Subcutaneous abdominal adipose tissue (tissue), 5 donors: ENCODE results near the gene ATP13A3.

Experiments used
- H3K27ac ChIP-seq: one replicate; pipeline ENCODE4 v1.7.0; 2013; ENCODE audit warnings: low read depth, mild to moderate bottlenecking, inconsistent platforms, low read length, moderate library complexity
- H3K27me3 ChIP-seq, 5 donors: one replicate each; pipeline ENCODE4 v1.7.0; 2013; ENCODE audit warnings: low read length in 5 of 5, inconsistent platforms in 1 of 5; ENCODE audit not compliant: control insufficient read depth in 5 of 5, insufficient read depth in 4 of 5
- H3K36me3 ChIP-seq, 5 donors: one replicate each; pipeline ENCODE4 v1.7.0; 2013; ENCODE audit warnings: low read length in 5 of 5; ENCODE audit not compliant: control insufficient read depth in 5 of 5, insufficient read depth in 5 of 5
- H3K4me1 ChIP-seq, 5 donors: one replicate each; pipeline ENCODE4 v1.7.0; 2013; ENCODE audit warnings: low read length in 5 of 5, mild to moderate bottlenecking in 3 of 5, moderate library complexity in 1 of 5; ENCODE audit not compliant: control insufficient read depth in 5 of 5, insufficient read depth in 5 of 5
- H3K4me3 ChIP-seq, 5 donors: one replicate each; pipeline ENCODE4 v1.7.0; 2013; ENCODE audit warnings: low read length in 5 of 5, low read depth in 1 of 5
- H3K9ac ChIP-seq, 5 donors: one replicate each; pipeline ENCODE4 v1.7.0; 2013; ENCODE audit warnings: low read length in 5 of 5, mild to moderate bottlenecking in 4 of 5, moderate library complexity in 3 of 5
- H3K9me3 ChIP-seq, 5 donors: one replicate each; pipeline ENCODE4 v1.7.0; 2013; ENCODE audit warnings: low read length in 5 of 5; ENCODE audit not compliant: control insufficient read depth in 5 of 5
- donor health status: healthy.
- donor health status: healthy.
- donor health status: healthy.
- donor health status: healthy.
- donor health status: healthy.

Gene ATP13A3

DNA sequence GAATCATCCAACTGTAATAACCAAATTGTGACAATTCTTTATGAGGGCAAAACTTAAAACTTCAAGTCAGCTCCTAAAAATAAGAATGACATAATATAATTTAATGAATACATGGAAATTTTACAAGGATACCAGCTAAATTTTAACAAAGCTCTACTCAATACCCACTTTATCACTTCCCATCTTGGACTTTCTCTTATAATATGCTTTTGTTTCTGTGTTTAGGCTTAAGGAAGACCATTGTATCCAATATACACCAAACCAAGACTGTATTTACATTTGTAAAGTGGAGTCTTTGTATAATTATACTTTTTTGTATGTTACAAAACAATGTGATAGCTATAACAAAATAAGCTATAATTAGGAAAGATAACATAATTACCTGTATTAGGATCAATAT lies 16.8 kb downstream of the ATP13A3 start:
- Histone ChIP-seq H3K9me3 (no peaks in the 10 kb centered on the region), H3K36me3 (peaks cover 0 to 2% (median 0%) of the 10 kb centered on the region in 5 donors), H3K27ac (peak overlapping the region; percentile 38), H3K9ac (peak overlapping the region in 2 of 5 donors; percentile 13 to 35), H3K4me1 (peaks cover 0 to 27% (median 22%) of the 10 kb centered on the region in 5 donors), H3K4me3 (no peak overlapping the region), H3K27me3 (no peaks in the 10 kb centered on the region)

DNA sequence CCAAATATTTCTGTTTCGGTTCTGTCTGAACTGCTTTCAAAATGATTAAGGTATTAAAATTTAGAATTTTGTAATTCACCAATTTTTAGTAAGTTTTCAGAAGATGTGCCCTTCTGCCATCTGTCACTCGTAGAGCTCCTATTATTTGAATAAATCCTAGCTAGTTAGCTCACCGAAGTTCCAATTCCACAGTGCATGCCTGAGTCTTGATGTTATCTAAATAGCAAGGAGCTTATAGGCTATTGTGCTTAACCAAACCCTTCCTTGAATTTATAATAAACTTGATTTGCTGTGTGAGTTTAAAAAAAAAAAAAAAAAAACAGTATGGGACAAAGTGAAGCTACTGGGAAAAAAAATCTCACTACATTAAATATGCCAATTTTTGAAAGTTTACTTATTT lies 18.7 kb downstream of the ATP13A3 start:
- H3K9me3 ChIP-seq = no peaks in the 10 kb centered on the region
- no peaks in the 10 kb centered on the region for H3K27me3 ChIP-seq
- peaks cover 0 to 2% (median 0%) of the 10 kb centered on the region in 5 donors for H3K36me3 ChIP-seq
- no peak overlapping the region for H3K27ac ChIP-seq
- H3K4me1 ChIP-seq = peaks cover 0 to 31% (median 22%) of the 10 kb centered on the region in 5 donors
- no peak overlapping the region for H3K4me3 ChIP-seq
- peak overlapping the region in 1 of 5 donors; percentile 24 for H3K9ac ChIP-seq

DNA sequence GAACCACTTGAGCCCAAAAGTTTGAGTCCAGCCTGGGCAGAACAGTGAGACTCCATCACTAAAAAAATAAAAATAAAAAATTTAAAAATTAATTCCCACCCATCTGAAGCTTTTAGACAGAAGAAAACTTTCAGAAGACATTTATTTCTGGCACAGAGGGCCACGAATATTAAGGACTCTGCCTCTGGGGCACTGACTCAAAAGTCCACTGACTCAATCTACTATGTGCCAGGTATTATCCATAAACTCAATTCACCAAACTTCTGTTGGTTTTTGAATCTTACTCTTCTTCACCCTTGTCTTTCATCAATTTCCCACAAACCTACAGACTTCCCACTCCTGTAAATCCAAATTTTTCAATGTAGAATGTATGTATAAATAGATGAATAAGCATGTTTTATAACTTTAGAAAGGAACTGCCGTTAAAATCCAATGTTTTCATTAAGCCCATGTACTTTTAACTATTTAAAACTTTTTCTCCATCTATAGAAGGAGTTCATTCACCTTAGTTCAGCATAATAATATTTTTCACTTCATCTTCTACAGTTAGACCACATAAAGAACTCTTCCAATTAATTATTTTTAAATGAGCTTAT lies 19.9 kb downstream of the ATP13A3 start:
- peaks cover 0 to 2% (median 0%) of the 10 kb centered on the region in 5 donors for H3K36me3 ChIP-seq
- H3K4me1 ChIP-seq = peaks cover 0 to 26% (median 15%) of the 10 kb centered on the region in 5 donors
- no peak overlapping the region for H3K9ac ChIP-seq
- no peak overlapping the region for H3K27ac ChIP-seq
- H3K9me3 ChIP-seq = no peaks in the 10 kb centered on the region
- no peaks in the 10 kb centered on the region for H3K27me3 ChIP-seq
- no peak overlapping the region for H3K4me3 ChIP-seq

DNA sequence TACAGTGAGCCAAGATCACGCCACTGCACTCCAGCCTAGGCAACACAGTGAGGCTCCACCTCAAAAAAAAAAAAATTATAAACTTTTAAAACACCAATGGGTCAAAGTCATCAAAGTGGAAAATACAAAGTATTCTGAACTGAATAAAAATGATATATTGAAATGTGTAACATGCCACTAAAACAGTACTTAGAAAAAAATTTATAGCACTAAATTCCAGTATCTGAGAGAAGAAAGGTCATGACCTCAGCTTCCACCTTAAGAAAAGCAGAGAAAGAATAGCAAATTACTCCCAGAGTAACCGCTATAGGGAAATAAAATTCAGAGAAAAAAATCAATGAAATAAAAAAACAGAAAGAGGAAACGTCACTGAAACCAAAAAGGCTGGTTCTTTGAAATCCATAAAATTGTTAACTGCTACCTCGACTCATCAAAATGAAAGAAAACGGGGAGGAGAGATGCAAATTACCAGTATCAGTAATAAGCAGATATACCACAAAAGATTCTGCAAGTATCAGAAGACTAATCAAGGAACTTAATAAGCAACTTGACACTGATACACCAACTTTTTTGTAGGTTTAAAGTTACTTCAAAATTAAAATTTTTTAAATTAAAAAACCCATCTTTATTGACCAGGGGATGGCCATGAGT lies 20.8 kb downstream of the ATP13A3 start:
- Histone ChIP-seq H3K9ac (no peak overlapping the region), H3K27me3 (no peaks in the 10 kb centered on the region), H3K4me1 (peaks cover 0 to 20% (median 13%) of the 10 kb centered on the region in 5 donors), H3K9me3 (no peaks in the 10 kb centered on the region), H3K4me3 (no peak overlapping the region), H3K36me3 (peaks cover 0 to 5% (median 0%) of the 10 kb centered on the region in 5 donors), H3K27ac (no peak overlapping the region)

DNA sequence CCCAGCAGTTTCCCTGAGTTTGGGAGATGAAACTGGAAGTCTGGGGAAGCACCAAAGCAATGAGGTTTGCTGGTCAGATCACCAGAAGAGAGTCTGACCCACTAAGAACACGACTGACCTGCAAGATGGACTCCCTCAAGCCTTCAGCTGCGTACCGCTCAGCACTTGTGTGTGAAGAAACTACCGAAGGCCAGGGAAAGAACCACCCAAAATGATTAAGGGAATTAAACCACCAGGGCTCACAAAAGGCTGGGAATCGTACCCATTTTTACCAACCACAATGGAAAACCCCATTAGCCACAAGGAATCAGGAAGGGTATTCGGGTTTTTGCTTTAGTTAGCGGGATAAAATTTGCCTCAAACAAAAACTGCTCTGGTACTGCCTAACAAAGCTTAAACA lies 21.6 kb downstream of the ATP13A3 start:
- Histone ChIP-seq H3K27me3 (no peaks in the 10 kb centered on the region), H3K4me3 (no peak overlapping the region), H3K27ac (no peak overlapping the region), H3K4me1 (peaks cover 0 to 12% (median 5%) of the 10 kb centered on the region in 5 donors), H3K9me3 (no peaks in the 10 kb centered on the region), H3K36me3 (peaks cover 0 to 8% (median 4%) of the 10 kb centered on the region in 5 donors), H3K9ac (no peak overlapping the region)

DNA sequence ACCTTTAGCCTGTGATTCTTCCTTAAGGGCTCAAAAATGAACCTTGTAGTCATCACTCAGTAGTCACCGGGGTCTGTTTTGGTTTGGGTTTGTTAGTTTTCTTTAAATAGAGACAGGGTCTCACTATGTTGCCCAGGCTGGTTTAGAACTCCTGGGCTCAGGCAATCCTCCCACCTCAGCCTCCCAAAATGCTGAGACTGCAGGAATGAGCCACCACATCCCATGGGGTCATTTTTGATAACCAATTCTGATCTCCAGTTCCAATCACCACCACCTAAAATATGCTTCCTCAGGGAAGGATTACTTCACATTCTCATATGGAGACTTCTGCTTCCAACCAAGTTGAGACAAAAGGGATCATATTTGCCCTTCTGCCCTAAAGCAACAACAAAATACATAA lies 22.1 kb downstream of the ATP13A3 start:
- no peaks in the 10 kb centered on the region for H3K27me3 ChIP-seq
- H3K9me3 ChIP-seq = no peaks in the 10 kb centered on the region
- H3K27ac ChIP-seq = no peak overlapping the region
- peaks cover 0 to 13% (median 6%) of the 10 kb centered on the region in 5 donors for H3K36me3 ChIP-seq
- no peak overlapping the region for H3K9ac ChIP-seq
- H3K4me3 ChIP-seq = no peak overlapping the region
- peaks cover 0 to 11% (median 5%) of the 10 kb centered on the region in 5 donors for H3K4me1 ChIP-seq

DNA sequence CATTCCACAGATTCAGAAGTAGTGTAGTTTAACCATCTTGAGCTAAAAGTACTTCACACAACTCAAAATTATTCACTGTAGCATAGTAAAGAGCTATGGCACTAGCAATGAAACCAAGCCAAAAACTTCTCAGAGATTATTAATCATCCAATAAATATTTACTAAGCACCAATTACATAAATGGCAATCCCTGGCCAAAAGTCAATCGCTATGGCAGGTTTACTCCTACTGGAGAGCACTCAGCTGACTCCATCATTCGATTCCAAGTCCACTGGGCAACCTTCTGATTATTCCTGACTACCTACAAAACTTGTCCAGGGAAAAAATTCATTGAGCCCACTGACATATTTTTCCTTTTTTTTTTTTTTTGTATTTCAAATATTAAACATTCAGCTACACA lies 23.9 kb downstream of the ATP13A3 start:
- H3K9me3 ChIP-seq = no peaks in the 10 kb centered on the region
- peaks cover 5 to 22% (median 11%) of the 10 kb centered on the region in 5 donors for H3K36me3 ChIP-seq
- peaks cover 0 to 11% (median 5%) of the 10 kb centered on the region in 5 donors for H3K4me1 ChIP-seq
- H3K27ac ChIP-seq = no peak overlapping the region
- no peak overlapping the region for H3K9ac ChIP-seq
- no peaks in the 10 kb centered on the region for H3K27me3 ChIP-seq
- no peak overlapping the region for H3K4me3 ChIP-seq

DNA sequence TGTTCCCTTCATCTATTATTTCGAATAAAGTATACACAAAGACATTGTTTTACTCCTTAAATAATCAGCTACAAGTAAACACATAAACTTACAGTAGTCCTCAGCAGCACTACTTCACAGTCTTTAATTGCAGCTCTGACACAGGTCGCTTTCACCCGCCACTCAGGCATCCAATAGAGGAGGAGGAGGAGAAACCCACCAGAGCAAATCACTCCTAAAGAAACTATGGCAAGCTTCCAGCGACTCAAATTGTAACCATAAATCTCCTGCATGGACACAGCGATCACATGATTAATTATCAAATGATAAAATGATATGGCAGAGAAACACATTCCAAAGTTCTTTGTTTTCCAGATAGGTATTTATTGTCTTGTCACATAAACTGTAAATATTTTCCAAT lies 26.2 kb downstream of the ATP13A3 start:
- H3K4me1 ChIP-seq = peaks cover 0 to 5% (median 3%) of the 10 kb centered on the region in 5 donors
- no peak overlapping the region for H3K9ac ChIP-seq
- H3K27ac ChIP-seq = no peak overlapping the region
- no peaks in the 10 kb centered on the region for H3K9me3 ChIP-seq
- peaks cover 5 to 36% (median 15%) of the 10 kb centered on the region in 5 donors for H3K36me3 ChIP-seq
- no peaks in the 10 kb centered on the region for H3K27me3 ChIP-seq
- H3K4me3 ChIP-seq = no peak overlapping the region

DNA sequence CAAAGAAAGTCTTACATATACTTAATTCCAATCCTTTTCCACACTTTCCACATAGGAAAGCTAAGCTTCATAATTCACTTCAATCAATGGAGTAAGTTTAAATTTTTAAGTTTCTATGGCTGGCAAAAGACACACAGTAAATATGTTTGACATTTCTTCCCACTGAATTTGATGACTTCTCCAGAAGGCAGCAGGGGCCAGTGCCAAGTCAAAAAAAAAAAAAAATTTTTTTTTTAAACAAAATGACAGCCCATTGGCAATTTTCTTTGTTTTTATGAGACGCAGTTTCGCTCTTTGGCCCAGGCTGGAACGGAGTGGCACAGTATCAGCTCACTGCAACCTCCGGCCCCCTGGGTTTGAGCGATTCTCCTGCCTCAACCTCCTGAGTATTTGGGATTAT lies 28.7 kb downstream of the ATP13A3 start:
- Histone ChIP-seq H3K4me1 (peaks cover 0 to 3% (median 0%) of the 10 kb centered on the region in 5 donors), H3K36me3 (peaks cover 8 to 51% (median 33%) of the 10 kb centered on the region in 5 donors), H3K27me3 (no peaks in the 10 kb centered on the region), H3K4me3 (no peak overlapping the region), H3K9ac (no peak overlapping the region), H3K9me3 (no peaks in the 10 kb centered on the region), H3K27ac (no peak overlapping the region)

DNA sequence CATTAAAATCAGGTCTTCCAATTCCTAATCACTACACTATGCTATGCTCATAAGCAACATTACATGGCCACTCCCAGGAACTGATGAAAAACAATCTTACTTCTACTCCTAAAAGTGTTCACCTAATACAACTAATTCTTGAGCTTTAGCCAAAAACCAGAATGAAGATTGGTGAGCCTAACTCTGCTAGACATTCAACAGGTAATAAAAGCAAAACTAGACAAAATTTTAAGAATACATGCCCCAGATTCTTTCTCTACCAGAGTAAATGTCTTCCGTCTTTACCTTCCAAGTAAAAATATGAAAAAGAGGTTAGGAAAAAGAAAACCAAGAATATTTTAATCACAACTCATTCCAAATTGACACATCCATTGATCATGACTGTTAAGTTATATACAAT lies 31.3 kb downstream of the ATP13A3 start:
- Histone ChIP-seq H3K27ac (no peak overlapping the region), H3K36me3 (peaks cover 25 to 64% (median 55%) of the 10 kb centered on the region in 5 donors), H3K4me3 (no peak overlapping the region), H3K9ac (no peak overlapping the region), H3K27me3 (no peaks in the 10 kb centered on the region), H3K4me1 (no peaks in the 10 kb centered on the region), H3K9me3 (no peaks in the 10 kb centered on the region)
